ENCODE measurements around the gene FBXL13. TPM values are rescaled to one million over a fixed set of nuclear protein-coding genes. Genes with fewer than 3 reads are reported as not detected.
"Not testable (repeated sequence)": the region's sequence is repeated elsewhere in the genome, so short reads cannot be mapped to it uniquely, and the experiment has no call there.

Gene FBXL13
- total RNA-seq, 1 donor from 2014 or later = 0.51 TPM

DNA sequence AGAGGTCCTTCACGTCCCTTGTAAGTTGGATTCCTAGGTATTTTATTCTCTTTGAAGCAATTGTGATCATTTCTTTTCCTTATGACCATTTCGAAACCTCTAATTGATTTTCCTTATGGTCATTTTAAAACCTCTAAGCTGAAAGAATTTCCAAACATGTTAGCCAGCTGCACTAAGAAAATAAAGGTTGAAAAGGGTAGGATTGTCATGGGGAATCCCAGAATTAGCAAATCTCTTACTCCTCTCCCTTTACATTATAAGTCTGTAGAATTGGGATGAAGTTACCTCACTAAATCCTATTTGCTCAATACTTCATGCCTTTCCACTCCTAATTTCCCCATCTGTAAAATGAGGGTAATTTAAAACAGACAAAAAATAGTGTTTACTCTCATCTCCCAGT, 246.3 kb downstream of the FBXL13 start:
- no peak for DNase-seq
- no peak for ATAC-seq (ENCODE audit: poor library complexity)
- intact Hi-C loops (cut with DNase I) = no loop called here

DNA sequence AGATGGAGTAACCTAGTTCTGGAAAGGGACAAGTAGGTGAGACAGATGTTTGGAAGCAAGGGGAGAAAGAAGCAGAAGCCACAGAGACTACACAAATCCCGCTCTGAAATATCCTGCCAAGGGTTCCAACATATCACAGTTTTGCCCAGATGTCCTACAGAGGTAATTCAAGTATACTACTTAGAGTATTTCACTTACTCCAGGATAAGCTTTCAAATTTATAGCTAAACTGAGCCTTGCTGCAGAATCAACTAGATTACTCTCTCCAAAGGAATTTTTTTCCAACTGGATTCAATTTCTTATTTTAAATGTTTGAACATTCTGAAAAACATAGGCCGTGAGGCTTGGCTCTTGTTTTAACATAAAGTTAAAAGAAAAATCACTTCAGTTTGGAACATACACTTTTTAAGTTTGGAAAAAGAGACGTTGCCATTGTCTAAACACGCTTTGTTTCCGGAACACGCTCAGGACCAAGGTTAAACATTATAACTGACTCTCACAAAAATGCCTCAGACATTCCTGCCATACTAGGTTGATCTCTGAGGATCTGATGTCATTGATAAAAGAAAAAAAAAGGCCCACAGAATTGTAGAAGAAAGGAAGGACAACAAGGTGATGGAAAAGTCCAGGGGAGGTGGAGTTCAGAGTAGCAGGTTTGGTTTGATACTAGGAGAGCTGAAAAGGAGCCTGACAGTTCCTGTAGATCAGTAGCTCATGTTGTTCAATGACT, 251.0 kb downstream of the FBXL13 start:
- DNase-seq (no peak), ATAC-seq (ENCODE audit: poor library complexity) (no peak)
- intact Hi-C loops (cut with DNase I) = no loop called here

DNA sequence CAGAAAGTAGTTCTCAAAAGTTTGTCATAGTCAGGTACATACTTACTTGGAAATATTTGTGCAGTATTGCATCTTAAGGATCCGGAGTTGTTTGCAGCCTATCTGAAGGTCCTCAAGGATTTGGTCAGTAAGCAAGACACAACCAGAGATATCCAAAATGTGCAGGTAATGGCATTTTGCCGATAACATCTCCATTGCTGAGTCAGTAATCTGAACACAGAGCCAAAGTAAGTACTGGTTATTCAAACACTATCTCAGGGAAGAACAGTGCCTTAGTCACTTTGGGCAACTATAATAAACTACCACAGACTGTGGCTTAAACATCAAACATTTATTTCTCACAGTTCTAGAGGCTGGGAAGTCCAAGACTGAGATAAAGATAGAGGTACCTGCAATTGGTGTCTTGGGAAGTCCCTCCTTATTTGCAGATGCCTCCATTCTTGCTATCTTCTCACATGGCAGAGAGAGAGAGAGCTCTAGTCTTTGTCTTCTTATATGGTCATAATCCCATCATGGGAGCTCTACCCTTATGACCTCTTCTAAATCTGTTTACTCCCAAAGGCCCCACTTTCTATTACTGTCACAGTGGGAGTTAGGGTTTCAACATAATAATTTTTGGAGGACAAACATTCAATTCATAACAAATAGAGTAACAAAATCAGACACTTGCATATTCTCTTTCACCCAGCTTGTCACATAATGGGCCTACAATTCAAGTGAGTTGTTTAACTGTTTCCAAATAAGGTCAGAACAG, 252.4 kb downstream of the FBXL13 start:
- intact Hi-C loops (cut with DNase I) = no loop called here
- no peak for ATAC-seq (ENCODE audit: poor library complexity)
- no peak for DNase-seq

DNA sequence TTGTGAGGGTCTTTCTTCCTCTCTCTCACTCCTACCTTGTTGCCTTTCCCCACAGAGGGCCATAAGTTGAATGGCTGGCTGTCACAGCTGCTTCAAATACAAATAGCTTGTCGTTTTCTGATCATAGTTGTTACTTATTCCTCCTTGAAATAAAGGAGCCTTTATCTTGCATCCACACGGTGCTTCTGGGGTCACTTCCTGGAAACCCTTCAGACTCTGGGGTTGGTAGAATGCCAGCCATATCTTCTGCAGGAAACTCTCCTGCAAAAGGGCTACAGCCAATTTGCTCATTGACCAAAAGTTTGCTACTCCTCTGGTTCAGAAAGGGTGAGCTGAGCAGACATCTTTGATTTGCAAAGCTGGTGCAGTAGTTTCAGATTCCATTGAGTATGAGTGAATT, 255.4 kb downstream of the FBXL13 start:
- intact Hi-C loops (cut with DNase I) = no loop called here
- ATAC-seq (ENCODE audit: poor library complexity) (no peak), DNase-seq (no peak)

DNA sequence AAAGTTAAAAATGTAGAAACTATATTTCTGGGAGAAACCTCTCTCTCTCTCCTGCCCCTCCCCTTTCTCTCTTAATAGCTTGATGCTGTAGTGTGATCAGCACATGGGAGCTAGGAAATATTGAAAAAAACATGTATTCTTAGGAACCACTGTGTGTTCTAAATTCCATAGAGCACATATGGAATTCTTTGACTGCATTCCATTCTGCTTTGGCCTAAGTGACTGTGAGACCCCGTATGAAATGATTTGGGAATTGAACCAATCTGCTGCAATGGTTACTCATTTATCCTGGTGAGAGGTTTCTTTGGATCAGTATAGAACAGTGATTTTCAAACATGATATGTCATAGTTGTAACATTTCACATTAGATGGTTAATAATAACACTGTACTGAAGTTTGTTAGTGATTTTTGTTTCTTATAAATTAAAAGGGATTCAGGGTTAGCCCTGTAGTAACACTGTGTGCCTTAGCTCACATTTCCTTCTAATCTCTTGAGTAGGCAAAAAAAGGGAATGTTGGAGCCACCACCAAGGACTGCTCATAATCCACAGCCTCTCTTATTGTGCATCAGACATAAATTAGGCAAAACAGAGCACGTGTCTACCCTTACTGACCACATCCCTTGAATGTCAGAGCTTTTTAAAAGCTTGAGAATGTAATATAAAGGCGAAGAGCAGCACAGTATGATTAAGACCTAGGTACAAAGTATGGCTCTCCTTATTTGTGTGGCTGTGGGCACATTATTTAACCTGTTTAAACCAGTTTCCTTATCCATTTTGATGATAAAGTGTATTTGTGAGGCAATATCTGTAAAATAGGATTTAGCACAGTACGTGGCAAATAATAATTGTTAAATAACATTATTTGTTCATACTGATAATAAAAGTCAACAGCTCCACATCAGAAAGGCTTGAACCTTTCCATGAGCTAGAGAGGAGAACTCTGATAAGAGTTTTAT, 256.7 kb downstream of the FBXL13 start:
- DNase-seq (no peak), ATAC-seq (ENCODE audit: poor library complexity) (no peak)
- intact Hi-C loops (cut with DNase I) = no loop called here

DNA sequence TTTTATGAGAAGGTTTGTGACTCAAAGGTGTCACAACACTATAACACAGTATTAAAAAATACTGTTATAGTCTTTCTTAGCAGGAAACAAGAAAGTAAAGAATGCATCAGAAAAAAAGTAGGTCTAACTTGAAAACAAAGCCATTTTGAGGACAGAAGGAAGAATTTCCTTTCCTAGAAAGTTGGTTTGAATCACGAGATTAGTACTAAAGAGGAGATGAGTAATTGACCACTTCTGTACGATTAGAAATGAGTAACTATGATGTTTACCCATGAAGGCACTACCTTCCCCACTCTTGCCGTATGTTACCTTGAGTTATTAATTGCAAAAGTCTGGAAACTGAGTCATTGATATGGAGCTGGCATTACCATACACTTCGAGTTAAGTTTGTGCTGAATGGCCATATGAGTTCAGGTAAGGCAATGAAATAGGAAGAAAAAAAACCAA, 260.5 kb downstream of the FBXL13 start:
- intact Hi-C loops (cut with DNase I) = no loop called here
- DNase-seq (no peak), ATAC-seq (ENCODE audit: poor library complexity) (no peak)

DNA sequence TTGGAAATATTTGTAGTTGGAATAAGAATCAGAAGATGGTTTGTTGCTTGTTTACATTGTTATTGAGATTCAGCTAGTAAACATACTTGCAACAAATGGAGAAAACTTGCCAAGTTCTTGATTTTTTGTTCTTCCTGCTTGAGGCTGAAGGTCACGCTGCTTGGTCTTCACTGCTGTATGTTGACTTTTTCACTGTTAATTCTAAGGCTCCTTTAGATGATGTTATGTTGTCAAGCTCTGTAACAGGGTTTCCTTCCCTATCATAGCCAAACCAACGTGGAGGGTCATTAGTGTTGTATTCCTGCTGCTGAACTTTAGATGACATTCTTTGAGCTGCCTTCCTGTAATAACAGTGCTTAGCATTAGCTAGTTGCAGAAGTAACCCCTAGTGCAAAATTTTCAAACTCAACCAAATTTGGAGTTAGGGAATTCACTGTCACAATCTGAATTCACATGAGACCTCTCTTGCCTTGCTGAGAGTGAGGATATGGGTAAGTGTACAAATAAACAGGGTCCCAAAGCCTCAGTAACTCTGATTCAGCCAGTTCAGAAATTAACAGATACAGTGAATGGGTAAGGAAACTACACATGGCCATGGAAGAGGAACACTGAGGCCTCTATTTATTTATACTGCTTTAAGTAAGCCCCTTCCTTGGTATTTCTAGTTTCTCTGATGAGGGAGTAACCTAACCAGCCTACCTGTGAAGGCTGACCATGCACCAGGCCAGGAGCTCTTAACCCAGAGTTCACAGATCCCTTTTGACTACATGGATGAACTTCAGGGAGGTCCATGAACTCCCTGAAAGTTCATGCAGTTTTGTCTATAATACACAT, 261.2 kb downstream of the FBXL13 start:
- no peak for DNase-seq
- ATAC-seq (ENCODE audit: poor library complexity) = no peak
- intact Hi-C loops (cut with DNase I) = no loop called here

DNA sequence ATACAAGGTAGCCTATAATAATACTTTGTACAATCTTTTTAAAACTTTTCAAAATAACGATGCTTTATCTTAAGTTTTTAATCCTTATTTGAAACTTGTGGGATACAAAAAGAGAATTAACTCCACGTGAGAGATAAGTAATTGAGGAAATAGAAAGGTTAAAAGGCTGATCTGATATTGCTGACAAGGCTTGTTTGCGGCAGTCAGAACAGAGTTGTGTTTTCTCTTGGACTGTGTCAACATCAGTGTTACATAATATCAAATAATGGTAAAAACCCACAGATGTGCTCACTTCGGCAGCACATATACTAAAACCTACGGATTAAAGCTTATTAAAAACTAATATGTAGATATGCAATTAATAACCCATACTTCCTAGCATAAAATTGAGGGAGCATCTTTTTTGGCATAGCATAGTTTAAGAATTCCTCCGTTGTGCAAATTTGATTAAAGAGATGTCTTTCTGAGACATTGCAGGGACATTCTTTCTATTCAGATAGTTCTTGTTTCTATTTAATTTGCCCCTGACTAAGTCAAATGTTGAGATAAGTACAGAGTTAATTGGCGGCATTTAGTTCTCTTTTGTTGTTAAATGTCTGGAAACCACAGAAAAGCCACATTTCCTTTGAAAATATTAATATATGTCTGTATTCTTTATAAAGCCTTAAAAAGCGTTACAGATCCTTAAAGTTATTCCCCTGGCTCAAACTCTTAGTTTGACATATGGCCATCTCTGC, 262.5 kb downstream of the FBXL13 start:
- DNase-seq (no peak), ATAC-seq (ENCODE audit: poor library complexity) (peak; percentile 70)
- intact Hi-C loops (cut with DNase I) = no loop called here

DNA sequence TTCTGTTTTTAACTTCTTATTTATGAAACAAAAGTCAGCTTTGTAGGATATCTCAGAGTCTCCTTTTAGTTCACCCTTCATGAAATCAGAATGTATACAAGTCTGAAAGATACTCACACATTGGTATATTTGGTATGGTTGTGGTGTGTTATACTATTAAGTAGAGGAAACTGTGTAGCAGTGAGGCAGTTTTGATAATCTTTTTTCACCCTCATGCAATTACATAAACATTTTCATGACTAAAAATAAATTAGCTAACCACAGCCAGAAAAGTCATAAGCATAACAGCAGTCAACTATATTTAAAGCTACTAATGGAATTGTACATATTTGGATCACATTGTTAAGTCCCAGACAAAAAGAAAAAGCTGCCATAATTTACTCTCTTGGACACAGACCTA, 263.7 kb downstream of the FBXL13 start:
- intact Hi-C loops (cut with DNase I) = no loop called here
- ATAC-seq (ENCODE audit: poor library complexity) = peak; percentile 32

DNA sequence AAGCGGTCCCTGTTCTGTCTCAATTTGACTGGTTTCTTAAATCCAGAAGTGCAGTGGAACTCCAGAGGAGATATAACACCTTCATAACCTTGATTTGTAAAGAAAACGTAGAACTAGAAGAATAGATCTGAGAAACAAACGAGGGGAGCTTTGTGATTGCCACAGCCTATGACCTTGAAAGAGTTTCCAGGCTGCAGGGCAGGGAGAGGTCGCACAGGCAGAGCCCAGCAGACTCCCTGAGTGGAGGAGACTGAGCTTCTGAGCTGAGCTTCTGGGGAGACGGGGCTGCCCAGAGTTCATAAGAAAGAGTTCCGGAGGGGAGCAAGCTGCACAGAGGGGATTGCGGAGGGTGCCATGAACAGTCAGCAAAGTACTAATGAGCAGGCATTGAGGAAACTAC, 268.0 kb downstream of the FBXL13 start:
- ATAC-seq (ENCODE audit: poor library complexity) (no peak), DNase-seq (no peak)
- intact Hi-C loops (cut with DNase I) = no loop called here

More for the DNA sequence above, 263.7 kb downstream of the FBXL13 start:
- DNase-seq = no peak

DNA sequence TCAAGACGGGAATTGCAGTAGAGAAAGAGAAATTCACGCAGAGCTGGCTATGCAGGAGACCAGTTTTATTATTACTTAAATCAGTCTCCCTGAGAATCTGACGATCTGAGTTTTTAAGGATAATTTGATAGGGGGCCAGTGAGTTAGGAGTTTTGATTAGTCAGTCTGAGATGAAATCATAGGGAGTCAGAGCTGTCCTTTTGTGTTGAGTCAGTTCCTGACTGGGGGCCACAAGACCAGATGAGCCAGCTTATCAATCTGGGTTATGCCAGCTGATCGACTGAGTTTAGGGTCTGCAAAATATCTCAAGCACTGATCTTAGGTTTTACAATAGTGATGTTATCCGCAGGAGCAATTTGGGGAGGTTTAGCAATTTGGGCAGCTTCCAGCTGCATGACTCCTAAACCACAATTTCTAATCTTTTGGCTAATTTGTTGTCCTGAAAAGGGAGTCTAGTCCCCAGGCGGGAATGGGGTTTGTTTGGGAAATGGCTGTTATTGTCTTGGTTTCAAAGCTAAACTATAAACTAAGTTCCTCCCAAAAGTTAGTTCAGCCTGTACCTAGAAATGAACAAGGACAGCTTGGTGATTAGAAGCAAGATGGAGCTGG, 278.5 kb downstream of the FBXL13 start:
- DNase-seq; intact Hi-C loops (cut with DNase I); ATAC-seq (ENCODE audit: poor library complexity): not testable (repeated sequence)

DNA sequence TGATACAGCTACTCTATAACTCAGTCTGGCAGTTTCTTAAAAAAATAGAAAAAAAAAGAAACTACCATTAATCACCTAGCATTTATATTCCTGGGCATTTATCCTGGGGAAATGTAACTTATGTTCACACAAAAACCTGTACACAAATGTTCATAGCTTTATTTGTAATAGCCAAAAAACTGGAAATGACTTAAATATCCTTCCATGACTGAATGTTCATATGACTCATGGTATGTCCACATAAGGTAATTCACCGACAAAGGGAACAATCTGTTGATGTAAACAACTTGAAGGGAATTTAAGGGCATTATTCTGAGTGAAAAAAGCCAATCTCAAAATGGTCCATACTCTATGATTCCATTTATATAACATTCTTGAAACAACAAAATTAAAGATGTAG, 280.0 kb downstream of the FBXL13 start:
- DNase-seq; ATAC-seq (ENCODE audit: poor library complexity); intact Hi-C loops (cut with DNase I): not testable (repeated sequence)

DNA sequence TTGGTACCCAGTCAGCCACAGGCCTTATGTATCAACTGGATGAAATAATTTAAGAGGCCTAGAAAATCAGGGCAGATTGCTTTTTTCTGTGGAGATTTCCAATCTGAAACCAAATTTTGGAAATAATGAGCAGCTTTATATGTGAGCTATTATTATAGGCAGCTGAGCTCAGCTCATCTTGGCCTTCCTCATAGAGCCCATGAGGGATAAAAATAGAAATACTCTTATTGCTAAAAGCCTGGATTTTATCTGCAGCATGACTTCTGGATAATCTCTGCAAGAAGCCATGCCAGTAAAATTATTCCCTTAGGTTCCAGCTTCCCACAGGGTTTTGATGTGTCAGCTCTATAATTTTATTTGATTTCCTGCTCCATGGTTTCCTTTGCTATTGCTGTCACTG, 282.8 kb downstream of the FBXL13 start:
- intact Hi-C loops (cut with DNase I); DNase-seq: not testable (repeated sequence)
- peak; percentile 90 for ATAC-seq (ENCODE audit: poor library complexity)

DNA sequence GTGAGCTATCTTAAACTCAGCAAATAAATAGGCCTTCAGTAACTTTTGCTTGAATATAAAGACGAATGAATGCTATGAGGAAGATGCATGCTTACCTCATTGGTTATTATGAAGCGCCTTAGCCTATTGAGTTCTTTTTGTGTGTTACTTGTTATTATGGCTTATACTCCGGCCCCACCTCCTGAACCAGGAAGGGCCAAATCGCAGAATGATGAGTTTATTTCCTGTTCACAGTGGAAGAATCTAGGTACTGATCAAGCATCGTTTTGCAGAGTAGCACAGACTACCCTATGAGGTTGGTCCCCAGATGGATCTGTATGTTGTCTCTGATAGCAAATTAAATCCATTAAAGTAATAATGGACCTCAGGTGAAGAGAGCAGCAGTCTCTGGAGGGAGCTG, 283.2 kb downstream of the FBXL13 start:
- intact Hi-C loops (cut with DNase I); DNase-seq: not testable (repeated sequence)
- ATAC-seq (ENCODE audit: poor library complexity) = peak; percentile 40

DNA sequence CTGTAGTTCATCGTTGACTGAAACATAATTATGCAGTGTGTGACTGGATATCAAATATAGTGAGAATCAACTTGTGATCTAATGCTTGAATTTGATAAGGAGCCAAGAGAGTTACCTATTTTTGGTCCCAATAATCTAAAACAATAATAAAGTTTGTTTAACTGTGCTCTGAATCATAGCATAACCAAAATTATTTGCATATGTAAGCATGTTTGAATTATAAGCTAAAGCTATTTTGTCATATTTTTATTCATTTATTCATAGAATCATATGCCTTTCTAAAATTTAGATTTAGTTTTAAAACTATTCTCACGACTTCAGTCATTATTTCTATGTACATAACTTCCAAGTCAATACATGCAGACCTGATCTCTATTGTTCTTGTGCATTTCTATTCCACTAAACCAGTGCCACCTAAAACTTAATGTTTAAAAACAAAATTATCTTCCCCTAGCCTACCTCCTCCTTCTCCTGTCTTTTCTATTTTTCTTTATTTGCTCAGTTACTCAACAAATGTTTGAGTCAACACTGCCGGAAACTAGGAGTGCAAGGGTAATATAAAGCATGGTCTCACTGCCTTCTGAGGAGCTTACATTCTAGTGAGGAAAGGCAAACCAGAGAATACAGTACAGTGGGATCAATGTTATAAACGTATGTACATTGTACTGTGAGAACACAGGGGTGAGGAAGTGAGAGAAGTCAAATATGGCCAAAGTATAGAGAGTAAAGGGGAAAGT, 284.1 kb downstream of the FBXL13 start:
- DNase-seq; ATAC-seq (ENCODE audit: poor library complexity); intact Hi-C loops (cut with DNase I): not testable (repeated sequence)

DNA sequence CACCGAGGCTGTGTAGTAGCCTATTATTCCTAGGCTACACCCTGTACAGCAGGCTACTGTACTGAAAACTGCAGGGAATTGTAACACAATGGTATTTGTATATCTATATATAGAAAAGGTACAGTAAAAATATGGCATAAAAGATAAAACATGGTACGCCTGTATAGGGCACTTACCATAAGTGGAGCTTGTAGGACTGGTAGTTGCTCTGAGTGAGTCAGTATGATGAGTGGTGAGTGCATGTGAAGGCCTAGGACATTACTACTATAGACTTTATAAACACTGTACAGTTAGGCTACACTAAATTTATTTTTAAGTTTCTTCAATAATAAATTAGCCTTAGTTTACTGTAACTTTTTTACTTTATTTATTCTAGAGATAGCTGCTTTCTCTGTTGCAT, 285.8 kb downstream of the FBXL13 start:
- DNase-seq; ATAC-seq (ENCODE audit: poor library complexity); intact Hi-C loops (cut with DNase I): not testable (repeated sequence)

Measured in Right ventricle myocardium superior (tissue), 1 donor.